GM12878 (cell line): Measurements from ENCODE around the gene IQCK. TPM values are rescaled to one million over a fixed set of nuclear protein-coding genes. Genes with fewer than 3 reads are reported as not detected.

ENCODE experiments used
- ATAC-seq: fragments of 200-7000 bp; cut with Tn5 transposase; 3 replicates; pipeline ENCODE4 v1.9.1; 2020; ENCODE audit warnings: mild to moderate bottlenecking, moderate library complexity
- BruUV-seq: library from RNA; stranded (reverse); fragments of 400-500 nt; replicated peaks from 2 replicates; lab custom pipeline; 2021; lab: Mats Ljungman, UMichigan
- CTCF ChIA-PET: fragments of 300-600 bp; sonication (Branson Sonifier 250); formaldehyde crosslinking; extraction: SDS; loops from one replicate; lab custom pipeline; 2021; ENCODE audit warnings: inconsistent platforms; lab: Yijun Ruan, JAX
- POLR2A ChIA-PET: fragments of 350-600 bp; formaldehyde crosslinking; extraction: SDS; loops from one replicate; lab custom pipeline; 2021; ENCODE audit warnings: inconsistent platforms; lab: Charles Lee
- RAD21 ChIA-PET: fragments of 300-600 bp; sonication (Branson Sonifier 250); formaldehyde crosslinking; loops from one replicate; lab custom pipeline; 2023; ENCODE audit warnings: antibody characterized with exemption; ENCODE audit not compliant: unreplicated experiment; lab: Charles Lee
- SMC1A ChIA-PET: fragments of 300-600 bp; sonication (Branson Sonifier 250); formaldehyde crosslinking; loops from one replicate; lab custom pipeline; 2023; ENCODE audit not compliant: unreplicated experiment, uncharacterized antibody; lab: Charles Lee
- DNase-seq: peaks from one replicate; pipeline ENCODE4 v3.0.0-alpha.2; 2011; ENCODE audit warnings: low read depth, low spot score
- FAIRE-seq: peaks from 3 replicates; lab custom pipeline; 2011; peaks lifted over from hg19 to GRCh38; lab: Jason Lieb, UNC
- H2AFZ ChIP-seq: 2 replicates; pipeline ENCODE4 v1.6.0; 2011; ENCODE audit warnings: low read depth, low read length, control low read depth; ENCODE audit not compliant: control insufficient read depth
- H3K27ac ChIP-seq: 2 replicates; pipeline ENCODE4 v1.5.1; 2011; ENCODE audit warnings: control low read depth; ENCODE audit not compliant: control insufficient read depth, insufficient read depth
- H3K27me3 ChIP-seq, 2 experiments: replicated peaks in 1 of 2; 2 replicates each; pipeline versions ENCODE4 v1.6.0 to v1.6.1; 2011; ENCODE audit warnings: low read length in 1 of 2; ENCODE audit not compliant: control insufficient read depth in 2 of 2, insufficient read depth in 2 of 2
- H3K36me3 ChIP-seq, 2 experiments: 2 replicates each; pipeline ENCODE4 v1.5.1; 2011; ENCODE audit warnings: low read length in 1 of 2; ENCODE audit not compliant: control insufficient read depth in 2 of 2, insufficient read depth in 2 of 2
- H3K4me1 ChIP-seq: 2 replicates; pipeline ENCODE4 v1.6.1; 2011; ENCODE audit warnings: mild to moderate bottlenecking, low read length, moderate library complexity, mixed read lengths; ENCODE audit not compliant: control insufficient read depth, insufficient read depth
- H3K4me2 ChIP-seq: 2 replicates; pipeline ENCODE4 v1.6.0; 2011; ENCODE audit warnings: control low read depth; ENCODE audit not compliant: control insufficient read depth, insufficient read depth
- H3K4me3 ChIP-seq: fragments of 200-600 bp; sonication (generic); 2 replicates; pipeline ENCODE4 v1.5.1; 2016
- H3K79me2 ChIP-seq: 2 replicates; pipeline ENCODE4 v1.6.0; 2011; ENCODE audit warnings: low read length; ENCODE audit not compliant: control insufficient read depth, insufficient read depth
- H3K9ac ChIP-seq: 2 replicates; pipeline ENCODE4 v1.8.0; 2011; ENCODE audit warnings: low read length, control low read depth, mixed read lengths; ENCODE audit not compliant: control insufficient read depth, insufficient read depth
- H3K9me3 ChIP-seq: replicated peaks from 3 replicates; pipeline ENCODE4 v1.5.1; 2011; ENCODE audit warnings: mild to moderate bottlenecking, low read length; ENCODE audit not compliant: control insufficient read depth, insufficient read depth
- H4K20me1 ChIP-seq: 2 replicates; pipeline ENCODE4 v1.6.0; 2011; ENCODE audit not compliant: control insufficient read depth, insufficient read depth
- DPF2 ChIP-seq: fragments of 450-650 bp; IDR thresholded peaks from 2 replicates; pipeline ENCODE4 v1.6.1; 2017; ENCODE audit warnings: mild to moderate bottlenecking
- IRF4 ChIP-seq: IDR thresholded peaks from 2 replicates; pipeline ENCODE4 v1.6.1; 2011; ENCODE audit warnings: low read depth, low read length
- ZBED1 ChIP-seq: IDR thresholded peaks from 2 replicates; pipeline ENCODE4 v1.6.1; 2016; ENCODE audit warnings: borderline replicate concordance
- ZNF274 ChIP-seq: IDR thresholded peaks from one replicate; pipeline ENCODE4 v1.8.0; 2011; ENCODE audit not compliant: insufficient read length, insufficient read depth
- WGBS: methylation state at CpG from one replicate; pipeline ENCODE4 v1.1.6; 2016; ENCODE audit warnings: low lambda C conversion rate; ENCODE audit not compliant: insufficient replicate concordance, insufficient coverage; ENCODE audit errors: missing lambda C conversion rate; 5-methylcytosine and 5-hydroxymethylcytosine counted together
- in situ Hi-C: fragments of 300-500 bp; cut with MboI; formaldehyde crosslinking; loops from 9 replicates; pipeline ENCODE4 v1.14.3; 2018; ENCODE audit warnings: mixed read lengths
- intact Hi-C: fragments of 100-400 bp; cut with micrococcal nuclease; formaldehyde crosslinking; loops from one replicate; pipeline ENCODE4 v1.14.2; 2022; ENCODE audit not compliant: unreplicated experiment
- polyA plus RNA-seq, 11 experiments: library from polyadenylated mRNA; depleted of rRNA in 4 of 11; unstranded in 6 of 11; stranded (reverse) in 5 of 11; fragments of >200 nt; fragmentation: Nextera tagmentation in 4 of 11; fragmentation: Illumina TruSeq in 1 of 11; extraction: Ambion mirVana in 4 of 11; extraction: Trizol in 1 of 11; gene quantifications; 1 replicate in 1 of 11; 2 replicates in 10 of 11; pipeline versions ENCODE4 v1.2.1 to v1.2.3, GENCODE V29; 2011 to 2016; ENCODE audit warnings: inconsistent platforms in 2 of 11, missing spikeins in 2 of 11, low read depth in 1 of 11
- total RNA-seq, 4 experiments: library from RNA; depleted of rRNA in 3 of 4; stranded (reverse); fragments of >200 nt in 3 of 4; fragmentation: Illumina TruSeq in 1 of 4; extraction: Trizol in 1 of 4; gene quantifications; 2 replicates each; pipeline versions ENCODE4 v1.2.1 to v1.2.3, GENCODE V29; 2013 to 2021
- TF ChIP-seq, protein P1 (sequence below): fragments of 450-650 bp; IDR thresholded peaks from 2 replicates; pipeline ENCODE4 v1.6.1; 2017; ENCODE audit warnings: mild to moderate bottlenecking, moderate library complexity
- TF ChIP-seq, protein P2 (sequence below): IDR thresholded peaks from 2 replicates; pipeline ENCODE4 v1.6.1; 2012; ENCODE audit warnings: low read length, inconsistent platforms

IQCK gene
- total and polyA plus RNA-seq, 10 of the 15 experiments (the other 5 are each of a cell fraction or from before 2014, with no cell fraction given) = 1.0 to 4.2 (median 2.4) TPM

DNA sequence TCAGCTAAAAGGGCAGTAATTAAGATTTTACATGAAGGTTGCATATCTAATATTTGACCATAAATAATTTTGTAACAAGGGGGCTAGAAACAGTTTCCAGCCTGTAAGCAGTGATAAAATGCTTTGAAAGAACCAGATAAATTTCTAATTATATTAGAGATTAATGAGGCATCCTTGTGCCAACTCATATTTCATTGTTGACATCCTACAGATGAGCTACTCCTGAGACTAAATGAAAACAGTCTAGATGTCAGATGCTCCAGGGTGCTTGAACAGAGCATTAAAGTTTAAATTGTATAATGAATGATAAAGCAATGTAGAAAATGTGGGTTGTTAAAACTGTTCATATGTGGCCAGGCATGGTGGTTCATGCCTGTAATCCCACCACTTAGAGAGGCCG is 23.3 kb downstream of the IQCK start:
- Histone ChIP-seq H3K79me2 (no peaks in the 10 kb centered on the region), H3K9ac (no peak overlapping the region), H4K20me1 (no peaks in the 10 kb centered on the region), H3K4me2 (no peak overlapping the region), H3K9me3 (no peaks in the 10 kb centered on the region), H3K27me3 (no peaks in the 10 kb centered on the region), H3K27ac (no peak overlapping the region), H2AFZ (no peak overlapping the region), H3K36me3 (no peaks in the 10 kb centered on the region), H3K4me3 (no peak overlapping the region), H3K4me1 (no peaks in the 10 kb centered on the region)
- FAIRE-seq = no peak
- ChIA-PET RAD21 (no interaction called here), SMC1A (no interaction called here), CTCF (no interaction called here), POLR2A (no interaction called here)
- no peak for ATAC-seq
- 79% methylated on average over 1 of the region's 1 CpG for WGBS
- BruUV-seq = no TSS peak
- intact Hi-C loops (no loop called here), in situ Hi-C loops (no loop called here)
- DNase-seq = no peak
- TF ChIP-seq, protein P1, sequence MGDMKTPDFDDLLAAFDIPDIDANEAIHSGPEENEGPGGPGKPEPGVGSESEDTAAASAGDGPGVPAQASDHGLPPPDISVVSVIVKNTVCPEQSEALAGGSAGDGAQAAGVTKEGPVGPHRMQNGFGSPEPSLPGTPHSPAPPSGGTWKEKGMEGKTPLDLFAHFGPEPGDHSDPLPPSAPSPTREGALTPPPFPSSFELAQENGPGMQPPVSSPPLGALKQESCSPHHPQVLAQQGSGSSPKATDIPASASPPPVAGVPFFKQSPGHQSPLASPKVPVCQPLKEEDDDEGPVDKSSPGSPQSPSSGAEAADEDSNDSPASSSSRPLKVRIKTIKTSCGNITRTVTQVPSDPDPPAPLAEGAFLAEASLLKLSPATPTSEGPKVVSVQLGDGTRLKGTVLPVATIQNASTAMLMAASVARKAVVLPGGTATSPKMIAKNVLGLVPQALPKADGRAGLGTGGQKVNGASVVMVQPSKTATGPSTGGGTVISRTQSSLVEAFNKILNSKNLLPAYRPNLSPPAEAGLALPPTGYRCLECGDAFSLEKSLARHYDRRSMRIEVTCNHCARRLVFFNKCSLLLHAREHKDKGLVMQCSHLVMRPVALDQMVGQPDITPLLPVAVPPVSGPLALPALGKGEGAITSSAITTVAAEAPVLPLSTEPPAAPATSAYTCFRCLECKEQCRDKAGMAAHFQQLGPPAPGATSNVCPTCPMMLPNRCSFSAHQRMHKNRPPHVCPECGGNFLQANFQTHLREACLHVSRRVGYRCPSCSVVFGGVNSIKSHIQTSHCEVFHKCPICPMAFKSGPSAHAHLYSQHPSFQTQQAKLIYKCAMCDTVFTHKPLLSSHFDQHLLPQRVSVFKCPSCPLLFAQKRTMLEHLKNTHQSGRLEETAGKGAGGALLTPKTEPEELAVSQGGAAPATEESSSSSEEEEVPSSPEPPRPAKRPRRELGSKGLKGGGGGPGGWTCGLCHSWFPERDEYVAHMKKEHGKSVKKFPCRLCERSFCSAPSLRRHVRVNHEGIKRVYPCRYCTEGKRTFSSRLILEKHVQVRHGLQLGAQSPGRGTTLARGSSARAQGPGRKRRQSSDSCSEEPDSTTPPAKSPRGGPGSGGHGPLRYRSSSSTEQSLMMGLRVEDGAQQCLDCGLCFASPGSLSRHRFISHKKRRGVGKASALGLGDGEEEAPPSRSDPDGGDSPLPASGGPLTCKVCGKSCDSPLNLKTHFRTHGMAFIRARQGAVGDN = no peak
- TF ChIP-seq DPF2 (no peak), ZNF274 (no peak), ZBED1 (no peak), IRF4 (no peak)
- TF ChIP-seq, protein P2, sequence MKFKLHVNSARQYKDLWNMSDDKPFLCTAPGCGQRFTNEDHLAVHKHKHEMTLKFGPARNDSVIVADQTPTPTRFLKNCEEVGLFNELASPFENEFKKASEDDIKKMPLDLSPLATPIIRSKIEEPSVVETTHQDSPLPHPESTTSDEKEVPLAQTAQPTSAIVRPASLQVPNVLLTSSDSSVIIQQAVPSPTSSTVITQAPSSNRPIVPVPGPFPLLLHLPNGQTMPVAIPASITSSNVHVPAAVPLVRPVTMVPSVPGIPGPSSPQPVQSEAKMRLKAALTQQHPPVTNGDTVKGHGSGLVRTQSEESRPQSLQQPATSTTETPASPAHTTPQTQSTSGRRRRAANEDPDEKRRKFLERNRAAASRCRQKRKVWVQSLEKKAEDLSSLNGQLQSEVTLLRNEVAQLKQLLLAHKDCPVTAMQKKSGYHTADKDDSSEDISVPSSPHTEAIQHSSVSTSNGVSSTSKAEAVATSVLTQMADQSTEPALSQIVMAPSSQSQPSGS = no peak
